Common myeloid progenitor, CD34-positive (primary cell): Measurements from ENCODE around the gene CCDC137.
"Not testable (repeated sequence)": the region's sequence is repeated elsewhere in the genome, so short reads cannot be mapped to it uniquely, and the experiment has no call there.

ENCODE experiments used
- CTCF ChIA-PET: fragments of 350-600 bp; sonication (Branson Sonifier 250); formaldehyde crosslinking; loops from one replicate; lab custom pipeline; 2021; ENCODE audit warnings: antibody characterized with exemption; lab: Charles Lee
- POLR2A ChIA-PET: fragments of 350-600 bp; sonication (Branson Sonifier 250); formaldehyde crosslinking; loops from one replicate; lab custom pipeline; 2021; ENCODE audit warnings: antibody characterized with exemption; lab: Charles Lee
- DNase-seq, 3 donors: peaks; one replicate each; pipeline versions ENCODE4 v3.0.0 to v3.0.0-alpha.2; 2013
- H3K27ac ChIP-seq, 2 experiments: 1 replicate in 1 of 2; 2 replicates in 1 of 2; pipeline ENCODE4 v1.7.0; 2013; ENCODE audit warnings: inconsistent platforms in 2 of 2, low read length in 2 of 2, mild to moderate bottlenecking in 2 of 2, low read depth in 1 of 2, moderate library complexity in 1 of 2; ENCODE audit not compliant: severe bottlenecking in 2 of 2, insufficient read depth in 1 of 2, poor library complexity in 1 of 2
- H3K27me3 ChIP-seq, 5 experiments: replicated peaks in 2 of 5; 1 replicate in 3 of 5; 2 replicates in 2 of 5; pipeline versions ENCODE4 v1.6.1 to v1.7.0; 2013; ENCODE audit warnings: low read length in 4 of 5, mild to moderate bottlenecking in 2 of 5, moderate library complexity in 2 of 5, inconsistent platforms in 1 of 5; ENCODE audit not compliant: insufficient read depth in 5 of 5, control insufficient read depth in 4 of 5
- H3K36me3 ChIP-seq, 4 experiments: 1 replicate in 2 of 4; 2 replicates in 2 of 4; pipeline versions ENCODE4 v1.6.1 to v1.7.0; 2013; ENCODE audit warnings: low read length in 3 of 4, control low read depth in 1 of 4, mild to moderate bottlenecking in 1 of 4; ENCODE audit not compliant: control insufficient read depth in 4 of 4, insufficient read depth in 4 of 4
- H3K4me1 ChIP-seq, 4 experiments: 1 replicate in 3 of 4; 2 replicates in 1 of 4; pipeline versions ENCODE4 v1.6.1 to v1.7.1; 2013; ENCODE audit warnings: low read length in 3 of 4, mild to moderate bottlenecking in 3 of 4, control low read depth in 1 of 4, inconsistent platforms in 1 of 4, moderate library complexity in 1 of 4; ENCODE audit not compliant: control insufficient read depth in 4 of 4, insufficient read depth in 4 of 4; ENCODE audit errors: control extremely low read depth in 1 of 4
- H3K4me3 ChIP-seq, 7 experiments: 1 replicate in 4 of 7; 2 replicates in 3 of 7; pipeline versions ENCODE4 v1.5.1 to v1.7.0; 2013; ENCODE audit warnings: mild to moderate bottlenecking in 7 of 7, low read length in 6 of 7, moderate library complexity in 6 of 7, inconsistent platforms in 2 of 7, low read depth in 2 of 7, control low read depth in 1 of 7; ENCODE audit not compliant: insufficient read depth in 4 of 7, control insufficient read depth in 1 of 7; ENCODE audit errors: extremely low read depth in 1 of 7
- H3K9me3 ChIP-seq, 5 experiments: 1 replicate in 4 of 5; 2 replicates in 1 of 5; pipeline versions ENCODE4 v1.6.1 to v1.7.1; 2013; ENCODE audit warnings: low read length in 4 of 5, mild to moderate bottlenecking in 2 of 5, inconsistent platforms in 1 of 5, low read depth in 1 of 5, moderate library complexity in 1 of 5; ENCODE audit not compliant: control insufficient read depth in 4 of 5, insufficient read depth in 2 of 5; ENCODE audit errors: control extremely low read depth in 1 of 5
- WGBS: methylation state at CpG from one replicate; pipeline ENCODE4 v1.1.5; 2013; ENCODE audit not compliant: insufficient coverage; 5-methylcytosine and 5-hydroxymethylcytosine counted together

Gene CCDC137

GRCh38 chr17:81667754-81668153 lies 1.2 kb downstream of the CCDC137 start:
- Histone ChIP-seq H3K9me3 (no peaks in the 10 kb centered on the region), H3K27me3 (no peaks in the 10 kb centered on the region), H3K4me1 (peaks cover 4 to 30% (median 22%) of the 10 kb centered on the region in 4 experiments), H3K4me3 (peak overlapping the region in 2 of 7 experiments; percentile 34 to 51), H3K36me3 (peaks cover 5 to 55% (median 37%) of the 10 kb centered on the region in 4 experiments), H3K27ac (peak overlapping the region in 1 of 2 experiments; percentile 91)
- POLR2A ChIA-PET, result interaction anchor here (0.5 kb wide), 1 partner anchor 852 kb away, joined by 3 read pairs; no protein-coding TSS in a partner anchor
- CTCF ChIA-PET, result interaction anchor here (1.1 kb wide), 1 partner anchor 10 kb away, joined by 3 read pairs; no protein-coding TSS in a partner anchor
- peak in 2 of 3 donors; percentile 22 to 31 for DNase-seq
- WGBS, result 90% methylated on average over 17 of the region's 18 CpGs

DNA sequence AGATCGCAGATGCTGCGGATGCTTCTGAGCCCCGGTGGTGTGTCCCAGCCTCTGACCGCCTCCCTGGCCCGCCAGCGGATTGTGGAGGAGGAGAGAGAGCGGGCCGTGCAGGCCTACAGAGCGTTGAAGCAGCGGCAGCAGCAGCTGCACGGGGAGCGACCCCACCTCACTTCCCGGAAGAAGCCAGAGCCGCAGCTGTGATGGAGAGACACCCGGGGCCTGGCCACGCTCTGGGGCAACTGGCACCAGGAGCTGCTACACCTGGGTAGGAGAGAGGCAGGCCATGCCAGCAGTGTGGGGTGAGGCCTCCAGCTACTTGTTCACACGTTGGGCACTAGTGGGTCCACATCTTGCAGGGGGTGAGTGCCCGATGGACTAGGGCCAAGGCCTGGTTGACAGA lies 6.0 kb downstream of the CCDC137 start:
- H3K27ac ChIP-seq, result no peak overlapping the region
- CTCF ChIA-PET, result interaction anchor here (0.8 to 0.9 kb wide), 2 partner anchors 11 to 182 kb away, joined by 3 read pairs; partner anchors contain the start of genes ARL16 and HGS
- WGBS, result 98% methylated on average over 11 of the region's 18 CpGs

DNA sequence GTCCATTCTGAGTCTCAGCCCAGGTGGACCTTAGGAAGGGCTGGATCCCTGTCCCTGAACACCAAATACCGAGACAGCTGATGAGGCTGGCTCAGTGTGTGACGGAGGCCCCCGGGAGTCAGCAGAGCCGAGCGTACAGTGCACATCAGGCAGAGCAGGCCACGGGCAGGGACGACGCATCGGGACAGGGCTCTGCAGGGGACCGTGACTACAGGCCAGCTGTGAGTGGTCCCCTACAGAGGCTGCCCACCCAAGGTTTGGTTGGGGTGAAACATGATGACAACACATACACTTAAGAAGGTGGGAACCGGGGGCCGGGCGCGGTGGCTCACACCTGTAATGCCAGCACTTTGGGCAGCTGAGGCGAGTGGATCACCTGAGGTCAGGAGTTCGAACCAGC lies 6.4 kb downstream of the CCDC137 start:
- 99% methylated on average over 16 of the region's 16 CpGs for WGBS
- ChIA-PET POLR2A (no interaction called here), CTCF (interaction anchor here (0.8 to 0.9 kb wide), 2 partner anchors 10 to 181 kb away, joined by 3 read pairs; partner anchors contain the start of genes ARL16 and HGS)
- Histone ChIP-seq H3K36me3 (peaks cover 7 to 59% (median 47%) of the 10 kb centered on the region in 4 experiments), H3K9me3 (no peaks in the 10 kb centered on the region), H3K27ac (no peak overlapping the region), H3K4me3 (no peak overlapping the region), H3K4me1 (peaks cover 0 to 5% (median 1%) of the 10 kb centered on the region in 4 experiments), H3K27me3 (no peaks in the 10 kb centered on the region)
- DNase-seq, result no peak

More for the DNA sequence above, 6.0 kb downstream of the CCDC137 start:
- POLR2A ChIA-PET, result no interaction called here
- H3K27me3 ChIP-seq, result no peaks in the 10 kb centered on the region
- H3K36me3 ChIP-seq, result peaks cover 7 to 61% (median 48%) of the 10 kb centered on the region in 4 experiments
- peaks cover 0 to 10% (median 5%) of the 10 kb centered on the region in 4 experiments for H3K4me1 ChIP-seq
- no peak for DNase-seq
- no peak overlapping the region for H3K4me3 ChIP-seq
- H3K9me3 ChIP-seq, result no peaks in the 10 kb centered on the region

DNA sequence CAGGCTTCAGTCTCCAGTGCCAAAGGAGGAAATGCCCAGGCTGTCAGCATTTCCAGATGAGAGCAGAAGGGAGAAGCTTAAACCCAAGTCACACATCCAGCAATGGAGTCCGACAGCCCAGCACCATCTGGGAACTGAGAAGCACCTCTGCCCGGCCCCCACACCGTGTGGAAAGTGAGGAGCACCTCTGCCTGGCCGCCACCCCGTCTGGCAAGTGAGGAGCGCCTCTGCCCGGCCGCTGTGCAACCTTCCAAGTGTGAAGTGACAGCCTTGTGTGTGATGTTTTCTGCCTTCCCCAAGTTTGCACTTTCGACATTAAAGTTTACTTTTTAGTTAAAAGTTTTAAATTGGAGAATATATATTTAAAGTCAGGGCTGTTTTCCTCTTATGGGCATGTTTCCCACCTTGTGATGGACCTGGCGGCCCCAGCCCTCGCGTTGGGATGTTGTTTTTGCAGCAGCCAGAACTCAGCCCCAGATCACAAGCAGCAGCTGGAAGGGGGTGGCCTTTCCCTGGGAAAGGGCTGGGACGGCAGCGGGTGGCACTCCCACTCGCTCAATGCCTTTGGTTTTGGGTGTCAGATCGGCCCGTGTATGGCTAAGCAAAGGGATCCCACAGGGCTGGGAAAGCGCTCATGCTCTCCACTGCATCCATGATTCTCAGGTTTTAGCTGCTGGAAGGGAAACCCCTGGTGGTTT lies 7.2 kb downstream of the CCDC137 start:
- Histone ChIP-seq H3K9me3 (no peaks in the 10 kb centered on the region), H3K4me1 (no peaks in the 10 kb centered on the region), H3K27ac (no peak overlapping the region), H3K4me3 (no peak overlapping the region), H3K27me3 (no peaks in the 10 kb centered on the region), H3K36me3 (peaks cover 7 to 52% (median 44%) of the 10 kb centered on the region in 4 experiments)
- no peak for DNase-seq
- CTCF ChIA-PET, result no interaction called here
- POLR2A ChIA-PET, result no interaction called here
- 95% methylated on average over 15 of the region's 18 CpGs for WGBS

GRCh38 chr17:81675515-81676221 lies 9.1 kb downstream of the CCDC137 start:
- DNase-seq, result peak in 2 of 3 donors; percentile 28 to 30
- not testable (repeated sequence) for H3K4me3 ChIP-seq, H3K4me1 ChIP-seq, H3K9me3 ChIP-seq, H3K27ac ChIP-seq, H3K27me3 ChIP-seq
- 41% methylated on average over 9 of the region's 18 CpGs for WGBS
- CTCF ChIA-PET, result interaction anchor here (1.1 to 3.1 kb wide), 7 partner anchors 9 to 94 kb away, joined by 3 to 19 read pairs (median 5); partner anchors contain the start of gene MRPL12
- H3K36me3 ChIP-seq, result peaks cover 5 to 45% (median 34%) of the 10 kb centered on the region in 4 experiments
- POLR2A ChIA-PET, result interaction anchor here (1.2 kb wide), 1 partner anchor 10 kb away, joined by 3 read pairs; the partner anchor contains the start of genes CCDC137 and OXLD1

- no peak overlapping the region for H3K4me3 ChIP-seq
- CTCF ChIA-PET, result interaction anchor here (0.7 to 3.1 kb wide), 7 partner anchors 12 to 38 kb away, joined by 3 to 19 read pairs (median 3); partner anchors contain the start of gene MRPL12
Measured at GRCh38 chr17:81676906-81677305, 10.4 kb downstream of the CCDC137 start.

More at GRCh38 chr17:81676906-81677305, 10.4 kb downstream of the CCDC137 start:
- 97% methylated on average over 16 of the region's 17 CpGs for WGBS
- peaks cover 9 to 40% (median 28%) of the 10 kb centered on the region in 4 experiments for H3K36me3 ChIP-seq
- DNase-seq, result no peak
- no peaks in the 10 kb centered on the region for H3K9me3 ChIP-seq
- no peak overlapping the region for H3K27ac ChIP-seq
- no peaks in the 10 kb centered on the region for H3K4me1 ChIP-seq
- no peaks in the 10 kb centered on the region for H3K27me3 ChIP-seq
- POLR2A ChIA-PET, result no interaction called here
